SIG-M5 (cell line): ENCODE measurements around the gene ARHGEF18.
"Not testable (repeated sequence)": the region's sequence is repeated elsewhere in the genome, so short reads cannot be mapped to it uniquely, and the experiment has no call there.

Experiments
- DNase-seq: peaks from one replicate; lab custom pipeline; 2025; lab: John Stamatoyannopoulos, UW

Gene ARHGEF18

GRCh38 chr19:7346997-7347396 is 1.7 kb upstream of the ARHGEF18 start:
- DNase-seq, result not testable (repeated sequence)

- no peak for DNase-seq
These were observed 474 bp downstream of the ARHGEF18 start for GRCh38 chr19:7349231-7349591.

- DNase-seq, result no peak
These were observed 1.4 kb downstream of the ARHGEF18 start for GRCh38 chr19:7349961-7350711.

- DNase-seq, result no peak
These were observed 3.1 kb downstream of the ARHGEF18 start for GRCh38 chr19:7351861-7352260.

GRCh38 chr19:7355151-7355820 is 6.5 kb downstream of the ARHGEF18 start:
- DNase-seq, result no peak

GRCh38 chr19:7355871-7356270 is 7.1 kb downstream of the ARHGEF18 start:
- DNase-seq, result no peak

- DNase-seq, result no peak
These were observed 8.3 kb downstream of the ARHGEF18 start for GRCh38 chr19:7356899-7357627.

- no peak for DNase-seq
These were observed 9.4 kb downstream of the ARHGEF18 start for GRCh38 chr19:7358102-7358597.

GRCh38 chr19:7360393-7360984 is 11.8 kb downstream of the ARHGEF18 start:
- no peak for DNase-seq

- DNase-seq, result no peak
These were observed 14.5 kb downstream of the ARHGEF18 start for GRCh38 chr19:7363225-7363624.

GRCh38 chr19:7366701-7367420 is 18.1 kb downstream of the ARHGEF18 start:
- no peak for DNase-seq

GRCh38 chr19:7368456-7368855 is 19.7 kb downstream of the ARHGEF18 start:
- DNase-seq, result no peak

- DNase-seq, result not testable (repeated sequence)
These were observed 20.1 kb downstream of the ARHGEF18 start for GRCh38 chr19:7368866-7369265.

- DNase-seq, result no peak
These were observed 21.8 kb downstream of the ARHGEF18 start for GRCh38 chr19:7370546-7370945.

- no peak for DNase-seq
These were observed 22.3 kb downstream of the ARHGEF18 start for GRCh38 chr19:7371001-7371400.

- no peak for DNase-seq
These were observed 24.1 kb downstream of the ARHGEF18 start for GRCh38 chr19:7372810-7373209.

GRCh38 chr19:7373862-7374261 is 25.1 kb downstream of the ARHGEF18 start:
- no peak for DNase-seq

- DNase-seq, result no peak
These were observed 27.6 kb downstream of the ARHGEF18 start for GRCh38 chr19:7376151-7376852.

GRCh38 chr19:7377196-7377595 is 28.5 kb downstream of the ARHGEF18 start:
- no peak for DNase-seq

GRCh38 chr19:7381073-7381390 is 32.3 kb downstream of the ARHGEF18 start:
- DNase-seq, result no peak

GRCh38 chr19:7382694-7383093 is 34.0 kb downstream of the ARHGEF18 start:
- DNase-seq, result no peak
